22Rv1 (cell line): Measurements from ENCODE around the gene ADIPOR2.

ENCODE experiments used
- CTCF ChIP-seq: fragments of 450-650 bp; IDR thresholded peaks from 2 replicates; pipeline ENCODE4 v1.5.1; 2017; ENCODE audit warnings: mild to moderate bottlenecking
- ZFX ChIP-seq: fragments of 450-650 bp; IDR thresholded peaks from 2 replicates; pipeline ENCODE4 v1.6.1; 2017; ENCODE audit warnings: antibody characterized with exemption, borderline replicate concordance

- TF ChIP-seq ZFX: no peak
- TF ChIP-seq CTCF: no peak
Measured at GRCh38 chr12:1804545-1805332, 113.9 kb downstream of the ADIPOR2 start.
